NCI-H510A treated with DMSO at 0.1 percent for 48 hours (cell line): ENCODE results near the gene FAM53A.
A peak's percentile ranks its signal among the peaks of the same experiment; 100 is the strongest.
"Not testable (repeated sequence)": the region's sequence is repeated elsewhere in the genome, so short reads cannot be mapped to it uniquely, and the experiment has no call there.

Experiments used
- DNase-seq: peaks from one replicate; lab custom pipeline; 2025; lab: John Stamatoyannopoulos, UW

The FAM53A gene

DNA sequence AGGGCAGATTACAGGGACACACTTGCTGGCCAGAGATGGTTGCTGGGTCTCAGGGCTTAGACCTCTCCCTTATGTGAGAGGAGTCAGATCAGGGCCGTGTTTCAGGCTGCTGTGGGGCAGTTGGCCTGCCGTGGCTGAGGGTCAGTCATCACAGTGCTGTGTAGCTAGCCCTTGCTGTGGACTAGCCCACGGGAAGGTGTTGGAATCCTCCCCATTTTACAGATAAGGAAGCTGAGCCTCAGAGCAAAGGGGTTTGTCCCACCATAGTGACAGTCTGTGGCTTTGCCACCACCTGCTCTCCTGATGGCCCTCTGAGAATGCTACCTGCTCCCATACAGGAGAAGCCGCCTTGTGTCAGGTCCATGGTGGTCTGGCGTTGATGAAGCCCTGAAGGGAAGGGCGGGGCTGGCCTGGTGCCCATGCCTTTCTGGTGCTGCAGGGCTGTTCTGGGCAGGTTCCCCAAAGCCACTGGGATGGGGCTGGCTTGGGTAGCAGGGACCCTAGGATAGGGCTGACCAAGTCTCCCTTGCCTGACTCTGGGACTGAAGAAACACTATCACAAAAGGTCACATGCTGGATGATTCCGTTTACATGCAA is 2.4 kb upstream of the FAM53A start:
- DNase-seq = no peak

DNA sequence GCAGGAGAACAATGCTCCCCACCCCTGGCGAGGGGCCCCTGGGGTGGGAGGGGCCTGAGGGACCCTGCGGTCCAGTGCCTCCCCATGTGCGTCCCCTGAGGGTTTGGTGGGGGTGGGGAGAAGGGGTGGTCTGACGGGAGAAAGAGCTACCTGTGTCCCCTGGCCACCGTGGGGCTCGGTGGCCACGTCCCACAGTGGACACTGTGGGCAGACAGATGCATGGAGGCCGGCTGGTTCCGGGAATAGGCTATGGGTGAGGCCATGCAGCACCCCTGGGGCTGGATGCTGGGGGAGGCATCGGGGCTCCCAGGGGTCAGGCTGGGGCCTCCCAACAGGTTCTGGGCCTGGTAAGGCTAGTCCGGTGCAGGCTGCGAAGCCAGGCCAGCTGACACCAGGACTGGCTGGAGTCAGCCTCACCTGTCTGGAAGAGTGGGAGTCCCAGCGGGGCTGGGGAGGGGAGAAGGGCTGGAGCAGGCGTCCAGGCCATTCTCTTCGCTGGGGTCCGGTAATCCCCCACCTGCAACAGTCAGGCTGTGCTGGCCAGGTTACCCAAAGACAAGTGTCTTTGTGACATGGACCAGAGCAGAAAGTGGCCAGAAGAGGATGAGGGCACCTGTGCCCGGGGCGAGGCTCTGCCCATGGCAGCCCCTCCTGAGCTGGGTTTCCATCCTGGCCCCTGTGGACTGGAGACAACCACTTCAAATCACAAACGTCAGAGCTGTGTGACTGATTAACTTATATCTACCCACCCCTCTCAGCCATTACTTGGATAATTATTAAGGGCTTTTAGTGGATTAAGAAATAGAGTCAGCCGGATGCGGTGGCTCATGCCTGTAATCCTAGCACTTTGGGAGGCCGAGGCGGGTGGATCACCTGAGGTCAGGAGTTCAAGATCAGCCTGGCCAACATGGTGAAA is 1.4 kb upstream of the FAM53A start:
- no peak for DNase-seq

DNA sequence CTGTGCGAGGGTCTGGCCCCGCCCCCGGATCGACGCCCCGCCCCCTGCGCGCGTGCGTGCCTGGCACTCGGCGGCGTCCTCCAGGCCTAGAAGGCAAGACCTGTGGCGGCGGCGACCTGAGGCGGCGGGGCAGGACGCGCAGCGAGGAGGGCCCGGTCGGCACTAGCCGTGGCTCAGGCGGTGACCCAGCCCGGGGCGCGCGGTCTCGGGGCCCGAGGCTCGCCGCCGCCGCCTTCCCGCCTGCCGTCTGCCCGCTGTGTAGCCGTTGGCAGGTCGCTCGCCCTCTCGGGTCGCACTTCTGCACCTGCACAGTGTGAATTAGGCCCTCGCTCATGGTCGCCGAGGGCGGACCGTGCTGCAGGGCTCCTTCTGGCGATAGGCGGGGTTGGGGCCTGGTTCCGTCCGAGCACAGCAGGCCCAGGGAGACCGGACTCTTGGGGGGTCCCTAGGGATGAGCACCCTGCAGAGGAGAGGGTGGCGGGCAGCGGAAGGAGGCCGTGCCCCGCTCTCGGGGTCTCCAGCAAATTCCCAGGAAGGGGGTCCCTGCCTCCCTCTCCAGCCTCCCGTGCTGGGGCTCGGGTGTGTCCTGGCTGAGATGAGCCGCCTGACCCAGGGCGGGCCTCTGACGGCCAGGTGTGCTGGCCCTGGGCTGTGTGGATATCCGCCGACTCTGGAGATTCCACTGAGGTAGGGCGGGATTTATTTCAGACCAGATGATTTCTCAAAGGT is 557 bp upstream of the FAM53A start:
- no peak for DNase-seq

DNA sequence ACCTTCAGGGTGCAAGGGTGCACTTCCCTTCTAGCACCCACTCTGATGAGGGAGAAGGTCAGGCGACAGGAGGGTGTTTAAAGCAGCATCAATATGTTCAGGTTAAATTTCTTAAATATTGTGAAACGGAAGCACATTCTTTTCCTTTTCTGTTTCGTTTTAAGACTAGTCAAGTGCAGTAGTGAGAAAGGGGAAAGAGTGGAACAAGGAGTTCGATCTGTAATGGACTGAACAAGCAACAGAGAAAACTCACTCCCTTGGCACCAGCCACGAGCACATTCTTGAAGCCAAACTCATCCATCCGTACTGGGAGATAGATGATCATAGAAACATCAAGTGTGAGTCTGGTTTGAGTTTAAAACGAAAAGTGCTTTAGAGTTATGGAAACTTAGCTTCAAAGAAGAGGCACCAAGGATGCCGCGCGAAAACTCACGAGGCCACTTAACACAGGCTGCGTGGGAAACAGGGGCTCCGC is 815 bp downstream of the FAM53A start:
- peak; percentile 19 for DNase-seq

DNA sequence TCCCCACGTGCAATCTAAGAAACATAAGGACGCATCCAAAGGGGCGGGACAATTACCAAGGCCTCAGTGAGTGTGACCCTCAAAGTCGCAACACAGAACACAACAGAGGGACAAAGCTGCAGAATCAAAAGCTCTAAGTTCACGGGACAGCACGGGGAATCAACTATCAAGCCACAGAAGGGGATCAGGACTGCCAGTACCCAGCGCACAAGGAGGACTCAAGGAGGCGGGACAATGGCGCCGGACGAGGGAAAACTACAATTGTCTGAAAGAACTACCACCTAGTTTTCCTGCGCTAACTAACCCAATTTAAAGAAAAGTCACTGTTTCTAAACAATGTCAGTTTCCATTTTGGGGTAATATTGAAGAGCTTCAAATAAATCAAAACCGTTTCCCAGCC is 1.3 kb downstream of the FAM53A start:
- DNase-seq = no peak

DNA sequence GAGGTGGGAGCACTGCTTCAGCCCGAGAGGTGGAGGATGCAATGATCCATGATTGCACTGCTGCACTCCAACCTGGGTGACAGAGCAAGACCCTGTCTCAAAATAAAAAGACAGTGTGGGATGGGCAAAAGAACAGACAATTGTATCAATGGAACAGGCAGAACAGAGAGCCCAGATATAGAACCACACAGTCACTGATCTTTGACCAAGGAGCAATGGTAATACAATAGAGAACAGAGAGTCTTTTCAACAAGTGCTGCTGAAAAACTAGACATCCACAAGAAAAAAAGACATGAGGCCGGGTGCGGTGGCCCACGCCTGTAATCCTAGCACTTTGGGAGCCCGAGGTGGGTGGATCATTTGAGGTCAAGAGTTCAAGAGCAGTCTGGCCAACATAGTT is 5.9 kb downstream of the FAM53A start:
- no peak for DNase-seq

DNA sequence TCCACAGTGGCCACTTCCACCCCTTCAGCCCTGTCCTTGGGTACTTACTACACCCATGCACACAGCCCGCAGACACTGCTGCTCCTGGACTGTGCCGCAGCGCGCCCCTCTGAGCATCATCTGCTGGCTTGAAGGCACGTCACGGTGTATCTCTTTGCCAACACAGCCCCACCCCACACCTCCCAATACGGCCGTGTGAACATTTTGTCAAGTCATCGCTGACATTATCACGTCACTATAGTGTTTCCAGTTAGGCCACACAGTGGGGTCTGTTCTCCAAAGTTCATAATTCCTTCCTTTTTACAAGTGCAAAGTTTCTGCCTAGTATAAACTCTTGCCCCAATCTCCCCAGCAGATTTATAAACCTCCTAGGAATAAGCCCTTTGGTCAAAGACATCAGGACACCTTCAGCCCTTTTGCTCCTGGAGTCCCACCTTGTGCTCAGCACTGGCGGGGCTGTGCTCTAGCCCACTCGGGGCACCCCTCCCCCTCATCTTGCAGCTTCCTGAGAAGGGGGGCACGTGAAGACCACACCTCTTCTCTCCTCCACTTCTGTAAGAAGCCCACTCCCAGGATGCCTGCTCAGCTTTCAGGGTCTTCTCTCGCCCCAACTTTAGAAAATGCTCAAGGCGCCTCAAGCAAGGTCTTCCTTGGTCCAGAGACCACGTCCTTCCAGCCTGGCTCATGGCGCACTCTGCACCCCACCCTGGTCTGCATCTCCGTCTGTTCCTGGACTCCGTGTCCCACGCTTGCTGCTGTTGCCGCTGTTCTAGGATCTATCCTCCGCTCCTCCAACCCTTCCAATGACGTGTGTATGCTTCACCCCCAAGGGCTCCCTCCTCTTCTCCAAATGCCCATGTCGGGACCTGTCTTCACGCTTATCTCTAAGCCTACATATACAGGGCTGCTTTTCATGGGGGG is 7.2 kb downstream of the FAM53A start:
- DNase-seq = no peak

DNA sequence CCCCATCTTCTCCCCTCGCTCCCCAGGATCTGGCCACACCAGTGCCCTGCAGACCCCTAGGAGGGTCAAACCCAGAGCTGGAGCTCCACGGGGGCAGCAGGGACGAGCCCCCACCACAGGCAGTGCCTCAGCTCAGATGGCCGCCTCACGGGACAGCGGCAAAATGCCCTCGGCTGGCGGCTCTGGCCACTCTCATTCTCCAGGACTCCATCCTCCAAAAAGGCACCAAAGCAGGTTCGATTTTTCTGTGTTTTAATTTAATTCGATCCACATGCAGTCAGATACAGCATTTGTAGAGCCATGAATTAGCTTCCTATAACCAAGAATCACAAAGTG is 8.3 kb downstream of the FAM53A start:
- DNase-seq = no peak

DNA sequence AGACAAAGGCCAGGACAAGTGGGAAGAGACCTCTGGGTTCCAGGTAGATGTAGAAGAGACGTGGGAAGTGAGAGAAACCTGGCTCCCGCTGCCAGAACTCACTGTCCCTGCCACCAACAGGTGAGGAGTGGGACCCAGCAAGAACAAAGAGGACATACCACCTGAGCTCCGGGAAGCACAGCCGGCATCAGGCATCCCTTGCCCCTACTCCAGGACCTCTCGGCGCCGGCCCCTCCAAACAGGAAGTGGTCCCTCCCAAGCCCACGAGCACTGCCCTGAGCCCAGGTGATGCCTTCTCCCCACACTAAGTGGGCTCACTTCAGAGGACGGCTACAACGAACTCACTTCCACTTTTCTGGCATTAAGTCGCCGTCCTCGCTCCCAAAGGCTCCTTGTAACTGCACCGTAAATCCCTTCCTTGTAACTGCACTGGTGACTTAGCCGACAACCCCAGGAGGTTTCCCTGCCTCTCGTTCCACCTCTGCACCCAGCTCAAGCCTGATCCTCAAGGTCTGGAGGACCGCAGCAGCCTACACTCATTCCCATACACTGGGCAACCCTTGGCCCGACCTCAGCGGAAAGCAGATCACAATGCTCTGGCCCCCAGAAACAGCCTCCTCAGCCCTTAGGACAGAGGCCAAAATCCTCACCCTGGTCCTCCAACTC is 8.8 kb downstream of the FAM53A start:
- no peak for DNase-seq

DNA sequence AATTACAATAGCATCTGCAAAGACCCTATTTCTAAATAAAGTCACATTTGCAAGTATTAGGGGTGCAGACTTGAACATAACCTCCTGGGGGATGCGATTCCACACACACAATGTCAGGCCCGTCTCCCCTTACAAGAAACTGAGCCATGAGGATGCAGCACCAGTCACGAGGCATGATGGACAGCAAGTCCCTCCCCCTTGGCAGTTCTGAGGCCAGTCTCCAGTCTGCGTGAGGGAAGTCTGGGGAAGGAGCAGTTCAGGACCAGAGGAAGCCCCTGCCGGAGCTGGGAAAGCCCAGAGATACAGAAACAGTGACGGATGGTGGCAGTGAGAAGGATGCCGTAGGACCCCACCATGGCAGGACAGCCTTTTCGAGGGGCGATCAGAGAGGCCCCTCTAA is 9.4 kb downstream of the FAM53A start:
- no peak for DNase-seq

DNA sequence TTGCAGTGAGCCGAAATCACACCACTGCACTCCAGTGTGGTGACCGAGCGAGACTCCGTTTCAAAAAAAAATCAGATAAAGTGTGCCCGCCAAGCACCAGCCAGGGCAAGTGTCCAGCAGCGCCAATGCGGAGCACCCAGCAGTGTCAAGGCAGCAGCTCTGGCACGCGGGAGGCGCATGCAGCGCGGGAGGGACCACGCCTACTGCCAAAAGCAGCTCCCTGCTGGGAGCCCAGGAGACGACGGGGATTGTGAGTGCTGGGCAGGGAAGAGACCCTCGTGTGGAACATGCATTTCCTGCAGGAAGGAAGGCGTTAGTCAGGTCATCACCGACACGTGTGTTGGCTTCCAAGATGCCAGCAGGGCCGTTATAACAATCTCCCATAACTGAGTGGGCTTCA is 10.4 kb downstream of the FAM53A start:
- DNase-seq = no peak

DNA sequence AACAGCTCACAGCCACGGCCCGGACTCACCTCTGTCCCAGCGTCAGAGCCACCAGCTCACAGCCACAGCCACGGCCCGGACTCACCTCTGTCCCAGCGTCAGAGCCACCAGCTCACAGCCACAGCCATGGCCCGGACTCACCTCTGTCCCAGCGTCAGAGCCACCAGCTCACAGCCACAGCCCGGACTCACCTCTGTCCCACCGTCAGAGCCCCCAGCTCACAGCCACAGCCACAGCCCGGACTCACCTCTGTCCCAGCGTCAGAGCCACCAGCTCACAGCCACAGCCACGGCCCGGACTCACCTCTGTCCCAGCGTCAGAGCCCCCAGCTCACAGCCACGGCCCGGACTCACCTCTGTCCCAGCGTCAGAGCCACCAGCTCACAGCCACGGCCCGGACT is 13.1 kb downstream of the FAM53A start:
- not testable (repeated sequence) for DNase-seq

DNA sequence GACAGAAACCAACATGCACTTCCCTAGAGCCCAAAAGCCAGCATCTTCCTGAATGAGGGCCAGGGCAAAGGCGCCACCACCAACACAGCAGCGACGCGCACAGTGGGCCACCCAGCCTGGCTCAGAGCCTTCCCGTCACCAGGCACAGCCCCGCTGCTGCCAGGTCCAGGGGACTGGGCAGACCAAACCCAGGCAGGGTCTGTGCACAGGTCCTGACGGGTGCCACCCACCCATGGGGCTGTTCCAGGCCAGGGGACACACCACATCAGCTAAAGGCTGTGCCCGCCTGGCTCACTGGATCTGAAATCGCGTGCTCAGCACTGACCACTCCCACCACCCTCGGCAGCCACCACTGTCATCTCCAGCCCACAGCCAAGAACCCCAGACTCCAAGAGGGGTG is 13.8 kb downstream of the FAM53A start:
- no peak for DNase-seq

DNA sequence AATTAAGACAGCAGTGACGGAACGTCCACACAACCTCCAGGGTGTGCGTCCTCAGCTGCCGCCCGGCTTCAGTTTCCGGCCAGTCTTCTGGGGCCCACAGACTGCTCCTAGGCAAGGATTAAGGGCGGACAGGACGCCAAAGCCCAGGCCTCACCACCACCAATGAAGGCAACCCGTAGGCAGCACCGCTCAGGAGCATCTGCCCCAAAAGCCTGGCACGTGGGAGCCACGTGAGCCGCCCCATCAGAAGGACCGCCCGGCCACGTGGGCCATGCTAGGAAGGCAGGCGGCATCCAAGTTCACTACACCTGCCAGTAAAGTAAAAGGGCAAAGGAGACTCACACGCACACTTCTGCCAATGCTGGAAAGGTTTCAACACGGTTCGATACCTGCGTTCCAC is 14.3 kb downstream of the FAM53A start:
- no peak for DNase-seq

DNA sequence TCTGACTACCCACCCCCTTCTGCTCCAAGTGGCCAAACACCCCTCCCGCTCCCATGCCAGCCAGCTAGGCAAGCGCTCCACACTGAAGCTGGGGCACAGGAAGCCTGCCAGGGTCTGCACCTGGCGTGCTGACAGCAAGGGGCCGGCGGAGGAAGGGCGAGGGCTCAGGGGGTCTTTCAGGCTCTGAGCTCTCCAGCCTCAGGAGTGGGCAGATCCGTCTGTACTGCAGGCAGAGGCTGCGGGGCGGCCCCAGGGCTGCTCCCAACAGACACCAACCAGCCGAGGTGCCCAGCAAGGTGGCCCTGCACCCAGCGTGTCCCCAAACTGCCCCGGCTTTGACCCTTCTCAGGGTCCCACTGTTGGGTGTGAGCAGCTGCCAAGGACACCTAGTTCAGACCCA is 14.8 kb downstream of the FAM53A start:
- no peak for DNase-seq

DNA sequence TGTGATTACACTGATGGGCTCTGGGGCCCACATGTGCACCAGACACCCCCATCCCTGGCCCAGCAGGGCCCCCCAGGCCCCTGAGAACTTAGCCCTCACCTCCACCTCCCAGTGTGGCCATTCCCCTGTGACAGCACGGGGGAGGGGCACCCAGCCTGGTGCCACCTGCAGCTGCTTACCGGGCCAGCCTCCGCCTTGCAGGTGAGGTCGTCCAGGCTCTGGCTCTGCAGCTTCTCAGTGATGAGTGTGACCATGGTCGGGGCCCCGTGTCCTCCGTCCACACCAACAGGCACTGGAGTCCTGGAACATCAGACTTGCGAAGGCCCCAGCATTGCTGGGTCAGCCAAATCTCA is 15.6 kb downstream of the FAM53A start:
- DNase-seq = peak; percentile 14

DNA sequence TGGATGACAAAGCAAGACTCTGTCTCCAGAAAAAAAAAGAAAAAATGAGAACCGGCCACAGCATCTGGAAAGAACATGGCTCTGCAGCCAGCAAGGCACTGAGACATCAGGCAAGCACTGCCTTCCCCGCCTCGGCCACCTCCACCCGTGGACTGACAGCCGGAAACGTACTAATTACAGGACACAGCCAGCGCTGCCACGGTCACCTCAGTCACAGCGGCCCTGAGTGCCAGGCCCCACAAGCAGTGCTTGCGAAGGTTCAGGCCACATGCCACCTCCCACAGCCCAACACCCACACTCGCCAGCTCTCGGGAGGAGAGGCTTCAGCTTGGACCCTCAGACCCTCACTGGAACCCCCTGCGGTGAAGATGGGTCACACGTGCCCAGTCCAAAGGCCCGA is 16.8 kb downstream of the FAM53A start:
- DNase-seq = no peak

DNA sequence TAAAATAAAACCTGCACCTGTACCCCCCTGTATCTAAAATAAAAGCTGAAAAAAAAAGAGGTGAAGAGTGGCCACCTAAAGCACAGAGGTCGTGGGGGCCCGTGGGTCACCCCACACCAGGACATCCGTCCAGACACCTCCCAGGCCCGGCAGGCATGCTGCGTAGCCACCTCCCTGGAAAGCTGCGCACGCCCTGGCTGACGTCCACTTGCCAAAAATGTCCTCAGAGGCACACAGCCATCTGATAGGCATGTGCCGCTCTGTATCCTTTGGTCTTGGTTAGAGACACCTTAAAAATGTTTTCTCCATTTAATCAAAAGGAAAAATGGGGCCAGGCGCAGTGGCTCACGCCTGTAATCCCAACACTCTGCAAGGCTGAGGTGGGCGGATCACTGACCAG is 17.7 kb downstream of the FAM53A start:
- no peak for DNase-seq

DNA sequence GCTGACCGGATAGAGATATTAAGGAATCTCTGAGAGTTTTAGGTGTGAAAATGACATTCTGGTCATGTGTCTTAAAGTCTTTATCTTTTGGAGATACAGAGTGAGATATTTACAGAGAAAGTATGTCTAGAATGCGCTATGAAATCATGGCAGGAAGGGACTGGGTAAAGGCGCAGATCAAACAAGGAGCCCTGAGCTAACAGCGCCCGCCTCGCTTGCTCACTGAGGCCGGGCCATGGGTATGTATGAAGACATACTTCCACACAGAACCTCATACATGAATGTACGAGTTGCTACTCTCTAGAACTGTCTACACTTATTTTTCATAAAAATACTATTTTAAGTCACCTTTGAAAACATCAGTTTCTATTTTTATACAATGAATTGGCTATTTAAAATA is 20.0 kb downstream of the FAM53A start:
- DNase-seq = no peak

DNA sequence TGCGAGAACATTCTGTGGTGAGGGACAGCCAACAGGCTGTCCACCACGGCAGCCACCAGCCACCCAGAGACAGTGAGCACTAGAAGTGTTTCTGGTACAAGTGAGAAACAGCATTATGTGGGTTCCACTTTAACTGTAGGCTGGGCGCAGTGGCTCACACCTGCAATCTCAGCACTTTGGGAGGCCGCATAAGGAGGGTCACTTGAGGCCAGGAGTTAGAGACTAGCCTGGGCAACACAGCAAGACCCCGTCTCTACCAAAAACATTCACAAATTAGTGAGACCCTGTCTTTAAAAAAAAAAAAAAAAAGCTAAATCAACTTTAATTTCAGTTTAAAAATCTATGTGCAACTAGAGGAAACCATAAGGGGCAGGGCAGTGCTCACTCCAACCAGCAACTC is 20.6 kb downstream of the FAM53A start:
- no peak for DNase-seq

DNA sequence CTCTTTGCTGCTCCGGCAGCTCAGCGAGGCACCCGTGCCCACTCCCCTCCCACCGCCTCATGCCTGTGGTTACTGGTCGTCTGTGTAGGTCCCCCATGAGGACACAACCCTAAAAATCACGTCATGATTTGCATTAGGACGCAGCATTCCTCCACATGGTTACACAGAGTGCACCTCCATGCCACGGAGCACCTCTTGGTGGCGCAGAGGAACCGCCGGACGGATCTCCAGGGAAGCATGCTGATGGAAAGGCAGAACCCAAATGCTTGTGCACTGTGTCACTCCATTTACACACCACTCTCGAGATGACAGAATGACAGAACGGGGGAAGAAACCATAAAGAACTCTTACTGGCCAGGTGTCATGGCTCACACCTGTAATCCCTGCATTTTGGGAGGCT is 22.4 kb downstream of the FAM53A start:
- DNase-seq = no peak
